A673 (cell line): ENCODE data around the gene ZNF646. TPM values are rescaled to one million over a fixed set of nuclear protein-coding genes. Genes with fewer than 3 reads are reported as not detected.

Experiments used
- BruUV-seq: library from RNA; stranded (reverse); fragments of 400-500 nt; replicated peaks from 2 replicates; lab custom pipeline; 2021; lab: Mats Ljungman, UMichigan
- CTCF ChIA-PET: fragments of 300-600 bp; sonication (Branson Sonifier 250); formaldehyde crosslinking; loops from one replicate; lab custom pipeline; 2022; ENCODE audit warnings: antibody characterized with exemption; lab: Charles Lee
- POLR2A ChIA-PET: fragments of 300-600 bp; sonication (Branson Sonifier 250); formaldehyde crosslinking; loops from one replicate; lab custom pipeline; 2022; ENCODE audit warnings: antibody characterized with exemption; ENCODE audit not compliant: low non-redundant PET; lab: Charles Lee
- DNase-seq: peaks from one replicate; pipeline ENCODE4 v3.0.0-alpha.2; 2015; ENCODE audit warnings: low spot score
- H3K27ac ChIP-seq: fragments of 200-600 bp; sonication (generic); 2 replicates; pipeline ENCODE4 v1.5.1; 2016; ENCODE audit warnings: mixed run types, low read depth, mild to moderate bottlenecking, mixed read lengths, antibody characterized with exemption, low read length; ENCODE audit not compliant: poor library complexity, severe bottlenecking
- H3K27me3 ChIP-seq: fragments of 200-600 bp; sonication (generic); replicated peaks from 2 replicates; pipeline ENCODE4 v1.6.1; 2017; ENCODE audit warnings: mixed run types, low read depth, mild to moderate bottlenecking, mixed read lengths, antibody characterized with exemption, low read length; ENCODE audit not compliant: insufficient read depth, poor library complexity
- H3K36me3 ChIP-seq: fragments of 200-600 bp; sonication (generic); 2 replicates; pipeline ENCODE4 v1.6.1; 2016; ENCODE audit warnings: mixed run types, mild to moderate bottlenecking, mixed read lengths, antibody characterized with exemption, low read length; ENCODE audit not compliant: insufficient read depth, poor library complexity, severe bottlenecking
- H3K4me1 ChIP-seq: fragments of 200-600 bp; sonication (generic); 2 replicates; pipeline ENCODE4 v1.6.1; 2017; ENCODE audit warnings: mixed run types, mild to moderate bottlenecking, mixed read lengths, antibody characterized with exemption, low read length; ENCODE audit not compliant: insufficient read depth, poor library complexity, severe bottlenecking
- H3K4me3 ChIP-seq: fragments of 200-600 bp; sonication (generic); 2 replicates; pipeline ENCODE4 v1.5.1; 2016; ENCODE audit warnings: low read depth, mixed run types, mild to moderate bottlenecking, mixed read lengths, low read length; ENCODE audit not compliant: poor library complexity, severe bottlenecking
- H3K9me3 ChIP-seq: fragments of 200-600 bp; sonication (generic); 2 replicates; pipeline ENCODE4 v1.6.1; 2016; ENCODE audit warnings: mixed run types, low read depth, mild to moderate bottlenecking, mixed read lengths, antibody characterized with exemption, low read length; ENCODE audit not compliant: poor library complexity, severe bottlenecking
- CTCF ChIP-seq: fragments of 300-800, 200-600 bp; sonication (generic); conservative IDR thresholded peaks from 2 replicates; pipeline ENCODE4 v1.5.1; 2017; ENCODE audit warnings: low read depth, mild to moderate bottlenecking, antibody characterized with exemption, low read length, moderate library complexity, mixed read lengths
- EZH2 ChIP-seq: fragments of 200-600 bp; sonication (generic); IDR thresholded peaks from 2 replicates; pipeline ENCODE4 v1.6.1; 2017; ENCODE audit warnings: borderline replicate concordance, low read depth, mild to moderate bottlenecking, mixed read lengths, antibody characterized with exemption, low read length; ENCODE audit not compliant: poor library complexity, severe bottlenecking
- intact Hi-C: fragments of 100-400 bp; cut with micrococcal nuclease; formaldehyde crosslinking; loops from one replicate; pipeline ENCODE4 v1.10.0; 2022; ENCODE audit not compliant: unreplicated experiment
- total RNA-seq: library from RNA; stranded (reverse); gene quantifications from 2 replicates; pipeline ENCODE4 v1.2.3, GENCODE V29; 2021

ZNF646 gene
- total RNA-seq, 1 experiment from 2014 or later, result 26.6 TPM

GRCh38 chr16:31061126-31061812 is 13.0 kb upstream of the ZNF646 start:
- peaks cover 14% of the 10 kb centered on the region for H3K4me1 ChIP-seq
- POLR2A ChIA-PET, result no interaction called here
- intact Hi-C loops, result no loop called here
- no peak for DNase-seq
- TF ChIP-seq EZH2 (no peak), CTCF (no peak)
- no TSS peak for BruUV-seq
- H3K4me3 ChIP-seq, result no peak overlapping the region
- no peak overlapping the region for H3K27ac ChIP-seq
- H3K9me3 ChIP-seq, result no peaks in the 10 kb centered on the region
- CTCF ChIA-PET, result no interaction called here
- H3K36me3 ChIP-seq, result peaks cover 11% of the 10 kb centered on the region
- no peaks in the 10 kb centered on the region for H3K27me3 ChIP-seq

- H3K27ac ChIP-seq, result no peak overlapping the region
- ChIA-PET CTCF (no interaction called here), POLR2A (no interaction called here)
- TF ChIP-seq CTCF (no peak), EZH2 (no peak)
- no peaks in the 10 kb centered on the region for H3K9me3 ChIP-seq
- BruUV-seq, result no TSS peak
- peaks cover 11% of the 10 kb centered on the region for H3K36me3 ChIP-seq
- peaks cover 14% of the 10 kb centered on the region for H3K4me1 ChIP-seq
- no peak for DNase-seq
- H3K4me3 ChIP-seq, result no peak overlapping the region
- no peaks in the 10 kb centered on the region for H3K27me3 ChIP-seq
- intact Hi-C loops, result no loop called here
Measured at GRCh38 chr16:31061813-31062440, 12.3 kb upstream of the ZNF646 start.

- ChIA-PET POLR2A (no interaction called here), CTCF (no interaction called here)
- Histone ChIP-seq H3K27ac (peak overlapping the region; percentile 10), H3K4me3 (no peak overlapping the region), H3K4me1 (peaks cover 14% of the 10 kb centered on the region), H3K9me3 (no peaks in the 10 kb centered on the region), H3K27me3 (no peaks in the 10 kb centered on the region), H3K36me3 (peaks cover 11% of the 10 kb centered on the region)
- BruUV-seq, result no TSS peak
- no peak for DNase-seq
- no peak for TF ChIP-seq CTCF
- TF ChIP-seq EZH2, result no peak
- intact Hi-C loops, result no loop called here
Measured at GRCh38 chr16:31063495-31063842, 10.8 kb upstream of the ZNF646 start.
